ENCODE measurements around the gene STUB1.

STUB1 gene

DNA sequence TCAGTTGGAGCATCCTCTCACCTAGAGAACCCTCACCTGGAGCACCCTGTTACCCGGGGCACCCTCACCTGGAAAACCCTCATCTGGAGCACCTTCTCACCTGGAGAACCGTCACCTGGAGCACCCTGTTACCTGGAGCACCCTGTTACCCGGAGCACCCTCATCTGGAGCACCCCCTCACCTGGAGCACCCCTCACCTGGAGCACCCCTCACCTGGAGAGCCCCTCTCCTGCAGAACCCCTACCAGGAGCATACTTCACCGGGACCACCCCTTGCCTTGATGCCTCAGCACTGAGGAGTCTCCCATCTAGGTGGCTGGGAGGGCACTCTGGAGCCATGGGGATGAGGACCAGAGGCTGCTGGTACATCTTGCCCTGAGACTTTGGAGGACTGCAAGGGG is 28.7 kb downstream of the STUB1 start:
- no peak for DNase-seq
- Histone ChIP-seq H3K4me3 (ENCODE audit: low read depth, low read length) (no peak overlapping the region), H3K27me3 (ENCODE audit: insufficient read depth, low read depth, severe bottlenecking) (peaks cover 15% of the 10 kb centered on the region), H3K9me3 (ENCODE audit: severe bottlenecking) (no peaks in the 10 kb centered on the region), H3K27ac (no peak overlapping the region), H3K36me3 (peaks cover 1% of the 10 kb centered on the region)
- TF ChIP-seq, protein P1, sequence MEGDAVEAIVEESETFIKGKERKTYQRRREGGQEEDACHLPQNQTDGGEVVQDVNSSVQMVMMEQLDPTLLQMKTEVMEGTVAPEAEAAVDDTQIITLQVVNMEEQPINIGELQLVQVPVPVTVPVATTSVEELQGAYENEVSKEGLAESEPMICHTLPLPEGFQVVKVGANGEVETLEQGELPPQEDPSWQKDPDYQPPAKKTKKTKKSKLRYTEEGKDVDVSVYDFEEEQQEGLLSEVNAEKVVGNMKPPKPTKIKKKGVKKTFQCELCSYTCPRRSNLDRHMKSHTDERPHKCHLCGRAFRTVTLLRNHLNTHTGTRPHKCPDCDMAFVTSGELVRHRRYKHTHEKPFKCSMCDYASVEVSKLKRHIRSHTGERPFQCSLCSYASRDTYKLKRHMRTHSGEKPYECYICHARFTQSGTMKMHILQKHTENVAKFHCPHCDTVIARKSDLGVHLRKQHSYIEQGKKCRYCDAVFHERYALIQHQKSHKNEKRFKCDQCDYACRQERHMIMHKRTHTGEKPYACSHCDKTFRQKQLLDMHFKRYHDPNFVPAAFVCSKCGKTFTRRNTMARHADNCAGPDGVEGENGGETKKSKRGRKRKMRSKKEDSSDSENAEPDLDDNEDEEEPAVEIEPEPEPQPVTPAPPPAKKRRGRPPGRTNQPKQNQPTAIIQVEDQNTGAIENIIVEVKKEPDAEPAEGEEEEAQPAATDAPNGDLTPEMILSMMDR (IDR thresholded peaks at IDR 0.05; ENCODE audit: low read depth, low read length): no peak

DNA sequence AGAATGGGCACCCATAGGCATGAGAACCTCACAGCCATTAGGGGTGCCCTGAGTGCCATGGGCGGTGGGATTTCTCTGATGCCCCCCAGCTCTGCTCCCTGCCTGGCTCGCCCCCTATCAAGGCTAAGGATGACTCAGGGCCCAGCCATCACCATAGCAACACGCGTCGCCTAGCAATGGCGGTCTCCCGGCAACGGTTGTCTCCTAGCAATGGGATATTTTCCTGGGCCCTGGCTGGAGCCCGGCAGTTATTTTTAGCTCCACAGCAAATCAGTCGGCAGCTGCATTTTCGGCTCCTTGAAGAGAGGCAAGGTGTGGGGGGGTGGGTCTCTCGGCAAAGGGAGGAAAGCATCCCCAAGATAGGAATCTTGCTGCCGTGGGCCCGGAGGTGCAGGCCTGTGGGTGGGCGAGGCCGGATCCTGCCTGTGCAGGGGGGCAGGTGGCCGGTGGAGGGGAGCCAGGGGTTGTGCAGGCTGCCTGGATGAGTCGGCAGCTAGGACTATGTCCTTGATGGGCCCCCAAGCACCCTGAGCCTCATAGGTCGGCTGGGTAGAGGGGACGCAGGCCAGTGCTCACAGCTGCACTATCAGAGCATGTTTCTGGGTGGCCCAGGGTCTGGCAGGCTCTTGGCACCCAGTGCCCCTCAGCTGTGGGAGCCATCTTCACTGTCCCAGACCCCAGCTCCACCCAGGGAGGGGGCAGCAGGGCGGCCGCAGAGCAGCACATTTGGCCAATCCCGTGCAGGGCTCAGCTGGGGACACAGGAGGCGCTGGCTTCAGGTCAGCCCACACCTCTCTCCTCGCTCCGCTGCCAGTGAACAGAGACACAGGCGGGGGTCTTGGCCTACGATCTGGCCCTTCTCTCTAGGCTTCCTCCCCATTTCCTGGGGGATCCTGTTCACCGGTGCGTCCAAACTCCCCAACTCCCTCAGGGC is 29.6 kb downstream of the STUB1 start:
- no peak overlapping the region for H3K27ac ChIP-seq
- no peaks in the 10 kb centered on the region for H3K9me3 ChIP-seq (ENCODE audit: severe bottlenecking)
- TF ChIP-seq, protein P1 (IDR thresholded peaks at IDR 0.05; ENCODE audit: low read depth, low read length): peak; percentile 45
- H3K4me3 ChIP-seq (ENCODE audit: low read depth, low read length): no peak overlapping the region
- DNase-seq: peak; percentile 80
- peaks cover 15% of the 10 kb centered on the region for H3K27me3 ChIP-seq (ENCODE audit: insufficient read depth, low read depth, severe bottlenecking)
- H3K36me3 ChIP-seq: no peaks in the 10 kb centered on the region; the same call in 1 of the 2 replicates

DNA sequence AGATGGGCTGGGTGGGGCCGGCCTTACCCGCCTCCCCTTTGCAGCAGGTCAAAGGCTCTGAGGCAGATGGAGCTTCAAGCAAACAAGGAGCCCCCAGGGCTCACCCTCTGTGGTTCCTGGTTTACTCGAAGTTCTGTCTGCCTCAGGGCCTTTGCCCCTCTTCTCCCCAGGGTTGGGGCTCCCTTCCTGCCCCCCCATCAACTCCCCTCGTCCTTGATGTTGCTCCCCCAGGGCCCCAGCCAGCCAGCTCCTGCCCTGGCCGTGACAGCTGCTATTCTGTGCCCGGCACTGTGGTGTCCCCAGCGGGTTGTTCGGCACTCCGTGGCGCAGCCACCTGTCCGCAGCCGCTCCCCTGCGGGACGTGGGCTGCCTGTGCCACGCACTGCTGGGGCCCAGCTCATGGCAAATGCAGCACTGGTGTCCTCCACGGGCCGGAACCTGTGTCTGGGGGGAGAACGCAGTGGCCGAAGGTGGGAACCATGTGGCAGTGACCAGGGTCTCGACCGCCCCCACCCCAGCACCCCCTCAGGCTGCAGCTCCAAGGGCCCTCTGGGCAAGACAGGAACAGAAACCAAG is 30.4 kb downstream of the STUB1 start:
- Histone ChIP-seq H3K4me3 (ENCODE audit: low read depth, low read length) (no peak overlapping the region), H3K27me3 (ENCODE audit: insufficient read depth, low read depth, severe bottlenecking) (peaks cover 15% of the 10 kb centered on the region), H3K9me3 (ENCODE audit: severe bottlenecking) (no peaks in the 10 kb centered on the region), H3K27ac (no peak overlapping the region), H3K36me3 (no peaks in the 10 kb centered on the region)
- TF ChIP-seq, protein P1 (IDR thresholded peaks at IDR 0.05; ENCODE audit: low read depth, low read length): no peak
- DNase-seq: no peak

DNA sequence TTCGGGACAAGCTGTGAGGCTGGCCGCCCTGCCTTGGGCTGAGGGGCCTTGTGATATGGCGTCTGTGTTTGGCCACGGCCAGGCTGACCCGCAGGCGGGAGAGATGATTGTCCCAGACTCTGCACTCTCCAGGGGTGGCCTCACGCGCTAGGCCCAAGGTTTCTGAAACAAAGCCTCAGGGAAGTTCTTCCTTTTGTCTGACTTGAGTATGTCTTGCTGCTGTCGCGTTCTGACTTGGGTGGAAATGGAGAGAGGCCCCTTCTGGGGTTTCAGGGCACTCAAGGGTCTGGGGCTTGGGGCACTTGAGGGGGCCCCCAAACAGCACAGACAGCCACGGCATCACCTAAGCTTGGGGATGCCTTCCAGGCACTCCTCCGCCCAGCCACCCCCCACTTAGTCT is 30.9 kb downstream of the STUB1 start:
- H3K27me3 ChIP-seq (ENCODE audit: insufficient read depth, low read depth, severe bottlenecking): peaks cover 15% of the 10 kb centered on the region
- DNase-seq: no peak
- TF ChIP-seq, protein P1 (IDR thresholded peaks at IDR 0.05; ENCODE audit: low read depth, low read length): no peak
- no peak overlapping the region for H3K4me3 ChIP-seq (ENCODE audit: low read depth, low read length)
- H3K9me3 ChIP-seq (ENCODE audit: severe bottlenecking): no peaks in the 10 kb centered on the region
- H3K36me3 ChIP-seq: no peaks in the 10 kb centered on the region
- H3K27ac ChIP-seq: no peak overlapping the region

DNA sequence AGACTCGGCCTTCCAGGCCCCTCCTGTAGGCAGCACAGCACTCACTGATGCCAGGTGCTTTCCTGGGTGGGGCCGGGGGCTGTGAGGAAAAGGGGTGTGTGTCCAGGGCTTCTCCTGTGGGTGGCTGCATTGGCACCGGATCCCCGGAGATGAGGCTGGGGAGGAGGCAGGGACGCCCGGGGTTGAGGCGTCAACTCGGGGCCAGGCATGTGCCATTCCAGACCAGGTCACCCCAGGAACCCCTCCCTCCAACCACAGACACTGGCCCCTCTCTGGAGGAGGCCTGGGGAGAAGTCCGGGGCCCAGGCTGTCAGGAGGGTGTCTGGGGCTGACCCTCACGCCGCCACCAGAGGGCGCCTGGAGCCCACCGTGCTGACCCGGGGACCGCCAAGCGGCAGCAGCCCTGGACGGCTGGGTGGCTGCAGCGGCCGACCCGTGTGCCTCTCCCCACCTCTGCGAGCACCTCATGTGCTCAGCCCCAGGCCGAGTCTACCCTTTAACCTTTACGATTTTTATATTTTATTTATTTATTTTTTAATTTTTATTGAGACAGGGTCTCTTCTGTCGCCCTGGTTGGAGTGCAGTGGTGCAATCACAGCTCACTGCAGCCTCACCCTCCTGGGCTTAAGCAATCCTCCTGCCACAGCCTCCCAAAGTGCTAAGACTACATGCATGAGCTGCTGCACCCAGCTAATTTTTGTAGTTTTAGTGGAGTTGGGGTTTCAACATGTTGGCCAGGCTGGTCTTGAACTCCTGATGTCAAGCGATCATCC is 31.5 kb downstream of the STUB1 start:
- Histone ChIP-seq H3K36me3 (no peaks in the 10 kb centered on the region; the same call in 1 of the 2 replicates), H3K4me3 (ENCODE audit: low read depth, low read length) (no peak overlapping the region), H3K27me3 (ENCODE audit: insufficient read depth, low read depth, severe bottlenecking) (peaks cover 12% of the 10 kb centered on the region), H3K27ac (no peak overlapping the region), H3K9me3 (ENCODE audit: severe bottlenecking) (no peaks in the 10 kb centered on the region)
- peak; percentile 83 for DNase-seq
- TF ChIP-seq, protein P1 (IDR thresholded peaks at IDR 0.05; ENCODE audit: low read depth, low read length): peak; percentile 96

Data from WERI-Rb-1 (cell line).